Mucosa of gallbladder (tissue), 1 donor: ENCODE results near the gene PPP1R36. TPM values are rescaled to one million over a fixed set of nuclear protein-coding genes. Genes with fewer than 3 reads are reported as not detected.

Experiments used
- total RNA-seq: library from RNA; stranded (reverse); gene quantifications from one replicate; pipeline ENCODE4 v1.2.1, GENCODE V29; 2021
- donor health status: DM: no; HTN: no; CAD: no.

The PPP1R36 gene
- total RNA-seq, 1 donor from 2014 or later = 3.2 TPM

Other genes starting within 250 kb of the PPP1R36 start
- gene MTHFD1, start 161.6 kb upstream of the PPP1R36 start, total RNA-seq = 40.7 TPM
- gene AKAP5, start 84.5 kb upstream of the PPP1R36 start, total RNA-seq = 1.5 TPM
- 13.6 TPM for gene ZBTB25, start 46.1 kb upstream of the PPP1R36 start, total RNA-seq
- gene ZBTB1, start 45.2 kb upstream of the PPP1R36 start, total RNA-seq = 38.5 TPM
- gene HSPA2, start 9.2 kb upstream of the PPP1R36 start, total RNA-seq = 16.2 TPM
- gene PLEKHG3, start 154.5 kb downstream of the PPP1R36 start, total RNA-seq = 101 TPM